ENCODE results near the gene CES4A.

The CES4A gene

GRCh38 chr16:66946541-66946940, 41.8 kb upstream of the CES4A start:
- ATAC-seq: 0 out of 3 replicates have a peak, but pooled peaks have one; percentile 3
- no peak for TF ChIP-seq CSDC2 (CRISPR knock-in tag; IDR thresholded peaks at IDR 0.05)
- TF ChIP-seq ZNF565 (CRISPR knock-in tag; conservative IDR thresholded peaks at IDR 0.05; ENCODE audit: low read depth): no peak
- TF ChIP-seq POU6F1 (CRISPR knock-in tag; IDR thresholded peaks at IDR 0.05; ENCODE audit: borderline replicate concordance, low read depth): no peak
- TF ChIP-seq ZNF70 (CRISPR knock-in tag; IDR thresholded peaks at IDR 0.05): no peak
- TF ChIP-seq OSR1 (CRISPR knock-in tag; IDR thresholded peaks at IDR 0.05): no peak
- TF ChIP-seq TSHZ2 (CRISPR knock-in tag; IDR thresholded peaks at IDR 0.05): no peak
- TF ChIP-seq SNAI2 (CRISPR knock-in tag; IDR thresholded peaks at IDR 0.05): no peak
- TF ChIP-seq TCF4 (CRISPR knock-in tag; IDR thresholded peaks at IDR 0.05; ENCODE audit: borderline replicate concordance): no peak
- no peak for TF ChIP-seq RARB (CRISPR knock-in tag; IDR thresholded peaks at IDR 0.05)
- TF ChIP-seq PATZ1 (CRISPR knock-in tag; IDR thresholded peaks at IDR 0.05; ENCODE audit: borderline replicate concordance): no peak
- TF ChIP-seq BACH2 (CRISPR knock-in tag; IDR thresholded peaks at IDR 0.05; ENCODE audit: borderline replicate concordance): no peak
- TF ChIP-seq PPARA (CRISPR knock-in tag; IDR thresholded peaks at IDR 0.05; ENCODE audit: borderline replicate concordance): no peak
- no peak for TF ChIP-seq ESRRG (CRISPR knock-in tag; IDR thresholded peaks at IDR 0.05)
- TF ChIP-seq ZC3H10 (CRISPR knock-in tag; IDR thresholded peaks at IDR 0.05): no peak
- TF ChIP-seq CSRNP3 (CRISPR knock-in tag; IDR thresholded peaks at IDR 0.05): no peak
- no peak for TF ChIP-seq ZFP30 (CRISPR knock-in tag; IDR thresholded peaks at IDR 0.05)

- ATAC-seq: no peak
- TF ChIP-seq TSHZ2 (CRISPR knock-in tag; IDR thresholded peaks at IDR 0.05) (no peak), ISL1 (CRISPR knock-in tag; IDR thresholded peaks at IDR 0.05) (no peak), PPARA (CRISPR knock-in tag; IDR thresholded peaks at IDR 0.05; ENCODE audit: borderline replicate concordance) (no peak)
These were observed 41.5 kb upstream of the CES4A start for GRCh38 chr16:66946974-66947301.

GRCh38 chr16:66947302-66948065, 40.9 kb upstream of the CES4A start:
- peak; percentile 88 for ATAC-seq
- TF ChIP-seq POU6F1 (CRISPR knock-in tag; IDR thresholded peaks at IDR 0.05; ENCODE audit: borderline replicate concordance, low read depth): no peak
- TF ChIP-seq ISL1 (CRISPR knock-in tag; IDR thresholded peaks at IDR 0.05): no peak
- TF ChIP-seq SNAI2 (CRISPR knock-in tag; IDR thresholded peaks at IDR 0.05): no peak
- no peak for TF ChIP-seq ZNF70 (CRISPR knock-in tag; IDR thresholded peaks at IDR 0.05)
- TF ChIP-seq OSR1 (CRISPR knock-in tag; IDR thresholded peaks at IDR 0.05): no peak
- TF ChIP-seq PATZ1 (CRISPR knock-in tag; IDR thresholded peaks at IDR 0.05; ENCODE audit: borderline replicate concordance): no peak
- no peak for TF ChIP-seq PPARA (CRISPR knock-in tag; IDR thresholded peaks at IDR 0.05; ENCODE audit: borderline replicate concordance)
- TF ChIP-seq CSDC2 (CRISPR knock-in tag; IDR thresholded peaks at IDR 0.05): no peak
- no peak for TF ChIP-seq TOX (CRISPR knock-in tag; IDR thresholded peaks at IDR 0.05; ENCODE audit: borderline replicate concordance)
- TF ChIP-seq ARNTL (CRISPR knock-in tag; IDR thresholded peaks at IDR 0.05; ENCODE audit: borderline replicate concordance, low read depth): no peak
- TF ChIP-seq ZNF8 (CRISPR knock-in tag; IDR thresholded peaks at IDR 0.05): no peak
- no peak for TF ChIP-seq ESRRG (CRISPR knock-in tag; IDR thresholded peaks at IDR 0.05)
